ENCODE measurements around the gene PTCH1. TPM values are rescaled to one million over a fixed set of nuclear protein-coding genes. Genes with fewer than 3 reads are reported as not detected.

The PTCH1 gene
- total and polyA plus RNA-seq, 2 donors (not counting 1 experiment from before 2014, with no cell fraction given) = 3.3 to 20.1 TPM

DNA sequence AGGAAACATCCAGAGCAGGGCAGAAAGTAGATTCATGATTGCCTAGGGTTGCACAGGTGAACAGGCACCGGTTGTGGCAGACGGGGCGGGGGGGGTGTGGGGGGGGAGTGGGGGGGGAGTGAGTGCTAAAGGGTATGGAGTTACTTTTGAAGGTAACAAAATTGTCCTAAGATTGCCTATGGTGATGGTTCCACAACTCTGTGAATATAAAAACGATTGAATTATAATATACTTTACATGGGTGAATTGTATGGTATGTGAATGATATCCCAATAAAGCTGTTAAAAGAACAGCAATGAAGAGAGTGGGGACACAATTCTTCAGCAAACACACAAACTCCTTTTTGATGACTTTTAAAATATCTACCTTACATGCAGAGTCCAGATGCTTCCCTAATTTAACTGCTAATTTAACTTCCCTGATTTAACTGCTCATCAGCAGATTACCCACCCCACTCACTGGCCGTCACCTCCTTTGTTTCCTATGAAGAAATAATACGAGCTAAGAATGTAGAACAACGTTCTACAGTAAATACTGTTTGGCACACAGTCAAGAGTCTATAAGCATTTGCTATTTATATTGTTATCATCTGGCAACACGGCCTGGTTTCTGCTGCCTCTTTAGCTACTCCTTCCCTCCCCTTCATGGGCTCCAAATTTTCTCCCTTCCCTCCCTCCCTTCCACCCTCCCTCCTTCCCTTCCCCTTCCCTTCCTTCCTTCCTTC, 83.5 kb downstream of the PTCH1 start:
- H3K9ac ChIP-seq (ENCODE audit: insufficient read depth, low read length) = no peak overlapping the region
- H4K20me1 ChIP-seq (ENCODE audit: control insufficient read depth, extremely low read depth, insufficient read depth, low read length) = no peaks in the 10 kb centered on the region
- no peak for TF ChIP-seq EZH2 (IDR thresholded peaks at IDR 0.05; ENCODE audit: low read length, missing control alignments)
- TF ChIP-seq, protein P1, sequence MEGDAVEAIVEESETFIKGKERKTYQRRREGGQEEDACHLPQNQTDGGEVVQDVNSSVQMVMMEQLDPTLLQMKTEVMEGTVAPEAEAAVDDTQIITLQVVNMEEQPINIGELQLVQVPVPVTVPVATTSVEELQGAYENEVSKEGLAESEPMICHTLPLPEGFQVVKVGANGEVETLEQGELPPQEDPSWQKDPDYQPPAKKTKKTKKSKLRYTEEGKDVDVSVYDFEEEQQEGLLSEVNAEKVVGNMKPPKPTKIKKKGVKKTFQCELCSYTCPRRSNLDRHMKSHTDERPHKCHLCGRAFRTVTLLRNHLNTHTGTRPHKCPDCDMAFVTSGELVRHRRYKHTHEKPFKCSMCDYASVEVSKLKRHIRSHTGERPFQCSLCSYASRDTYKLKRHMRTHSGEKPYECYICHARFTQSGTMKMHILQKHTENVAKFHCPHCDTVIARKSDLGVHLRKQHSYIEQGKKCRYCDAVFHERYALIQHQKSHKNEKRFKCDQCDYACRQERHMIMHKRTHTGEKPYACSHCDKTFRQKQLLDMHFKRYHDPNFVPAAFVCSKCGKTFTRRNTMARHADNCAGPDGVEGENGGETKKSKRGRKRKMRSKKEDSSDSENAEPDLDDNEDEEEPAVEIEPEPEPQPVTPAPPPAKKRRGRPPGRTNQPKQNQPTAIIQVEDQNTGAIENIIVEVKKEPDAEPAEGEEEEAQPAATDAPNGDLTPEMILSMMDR (conservative IDR thresholded peaks at IDR 0.05 in 1 of 2, IDR thresholded peaks at IDR 0.05 in 1 of 2; ENCODE audit: low read depth in 1 of 2, low read length in 2 of 2) = no peak
- H2AFZ ChIP-seq (ENCODE audit: low read length) = no peak overlapping the region
- DNase-seq (ENCODE audit: low read depth in 2 of 2) = no peak
- no peak overlapping the region for H3K4me3 ChIP-seq (replicated peaks in 1 of 4; ENCODE audit: control extremely low read depth in 1 of 4, insufficient read depth in 1 of 4, low read depth in 3 of 4, low read length in 4 of 4)
- H3K79me2 ChIP-seq (ENCODE audit: control insufficient read depth, insufficient read depth, low read length) = no peaks in the 10 kb centered on the region
- H3K27ac ChIP-seq (ENCODE audit: insufficient read depth, low read length) = no peak overlapping the region
- no peaks in the 10 kb centered on the region for H3K9me3 ChIP-seq (ENCODE audit: control insufficient read depth, insufficient read depth, low read depth, low read length)
- no peak overlapping the region for H3K4me2 ChIP-seq (ENCODE audit: extremely low read depth, insufficient read depth, low read length)
- no peaks in the 10 kb centered on the region for H3K36me3 ChIP-seq (ENCODE audit: control insufficient read depth, insufficient read depth, low read length)
- no peaks in the 10 kb centered on the region for H3K27me3 ChIP-seq (ENCODE audit: control insufficient read depth, insufficient read depth, low read length)
- H3K4me1 ChIP-seq (ENCODE audit: control insufficient read depth, extremely low read depth, insufficient read depth, low read length) = no peaks in the 10 kb centered on the region

DNA sequence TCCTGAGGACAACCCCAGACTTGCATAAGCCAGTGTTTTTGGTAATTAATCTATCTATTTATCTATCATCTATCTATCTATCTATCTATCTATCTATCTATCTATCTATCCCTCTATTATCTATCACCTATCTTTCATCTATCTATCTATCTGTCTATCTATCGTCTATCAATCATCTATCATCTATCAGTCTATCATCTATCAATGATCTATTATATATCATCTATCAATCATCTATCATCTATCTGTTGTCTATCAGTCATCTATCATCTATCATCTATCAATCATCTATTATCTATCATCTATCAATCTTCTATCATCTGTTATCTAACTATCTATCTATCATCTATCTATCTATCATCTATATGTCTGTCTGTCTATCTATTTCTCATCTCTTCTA, 85.5 kb downstream of the PTCH1 start:
- Histone ChIP-seq H3K9me3 (ENCODE audit: control insufficient read depth, insufficient read depth, low read depth, low read length) (no peaks in the 10 kb centered on the region), H3K4me3 (replicated peaks in 1 of 4; ENCODE audit: control extremely low read depth in 1 of 4, insufficient read depth in 1 of 4, low read depth in 3 of 4, low read length in 4 of 4) (no peak overlapping the region), H3K27ac (ENCODE audit: insufficient read depth, low read length) (no peak overlapping the region), H3K9ac (ENCODE audit: insufficient read depth, low read length) (no peak overlapping the region), H3K4me2 (ENCODE audit: extremely low read depth, insufficient read depth, low read length) (no peak overlapping the region), H3K4me1 (ENCODE audit: control insufficient read depth, extremely low read depth, insufficient read depth, low read length) (no peaks in the 10 kb centered on the region), H3K36me3 (ENCODE audit: control insufficient read depth, insufficient read depth, low read length) (no peaks in the 10 kb centered on the region), H3K27me3 (ENCODE audit: control insufficient read depth, insufficient read depth, low read length) (no peaks in the 10 kb centered on the region), H2AFZ (ENCODE audit: low read length) (no peak overlapping the region), H3K79me2 (ENCODE audit: control insufficient read depth, insufficient read depth, low read length) (no peaks in the 10 kb centered on the region), H4K20me1 (ENCODE audit: control insufficient read depth, extremely low read depth, insufficient read depth, low read length) (no peaks in the 10 kb centered on the region)
- DNase-seq (ENCODE audit: low read depth in 2 of 2) = no peak
- no peak for TF ChIP-seq EZH2 (IDR thresholded peaks at IDR 0.05; ENCODE audit: low read length, missing control alignments)
- TF ChIP-seq, protein P1 (conservative IDR thresholded peaks at IDR 0.05 in 1 of 2, IDR thresholded peaks at IDR 0.05 in 1 of 2; ENCODE audit: low read depth in 1 of 2, low read length in 2 of 2) = no peak

DNA sequence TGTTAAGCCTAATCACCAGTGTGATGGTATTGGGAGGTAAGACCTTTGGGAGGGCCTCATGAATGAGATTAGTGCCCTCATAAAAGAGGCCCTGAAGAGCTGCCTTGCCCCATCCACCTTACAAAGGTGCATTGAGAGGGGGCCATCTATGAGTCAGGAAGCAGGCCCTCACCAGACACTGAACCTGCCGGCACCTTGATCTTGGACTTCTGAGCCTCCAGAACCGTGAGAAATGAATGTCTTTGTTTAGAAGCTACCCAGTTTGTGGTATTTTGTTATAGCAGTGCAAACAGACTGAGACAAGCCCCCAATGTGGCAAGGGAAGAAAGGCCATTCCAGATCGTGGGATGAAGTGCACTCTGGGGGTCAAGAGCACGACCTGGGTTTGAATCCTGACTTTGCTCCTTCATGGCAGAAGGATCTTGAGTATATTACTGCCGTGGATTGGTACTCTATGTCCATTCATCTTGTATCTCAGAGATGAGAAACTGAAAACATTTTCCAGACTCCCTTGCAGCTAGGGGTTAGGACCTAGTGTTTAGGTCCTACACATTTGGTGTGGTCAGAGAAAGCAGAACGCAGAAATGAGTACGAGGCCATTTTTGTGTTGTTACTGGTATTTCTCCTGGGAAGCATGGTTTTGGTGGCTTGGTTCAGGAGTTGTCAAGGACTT, 86.7 kb downstream of the PTCH1 start:
- DNase-seq (ENCODE audit: low read depth in 2 of 2) = no peak
- Histone ChIP-seq H3K9me3 (ENCODE audit: control insufficient read depth, insufficient read depth, low read depth, low read length) (no peaks in the 10 kb centered on the region), H4K20me1 (ENCODE audit: control insufficient read depth, extremely low read depth, insufficient read depth, low read length) (no peaks in the 10 kb centered on the region), H3K36me3 (ENCODE audit: control insufficient read depth, insufficient read depth, low read length) (no peaks in the 10 kb centered on the region), H3K9ac (ENCODE audit: insufficient read depth, low read length) (no peak overlapping the region), H3K4me1 (ENCODE audit: control insufficient read depth, extremely low read depth, insufficient read depth, low read length) (no peaks in the 10 kb centered on the region), H3K79me2 (ENCODE audit: control insufficient read depth, insufficient read depth, low read length) (no peaks in the 10 kb centered on the region), H3K27ac (ENCODE audit: insufficient read depth, low read length) (no peak overlapping the region), H2AFZ (ENCODE audit: low read length) (no peak overlapping the region), H3K27me3 (ENCODE audit: control insufficient read depth, insufficient read depth, low read length) (no peaks in the 10 kb centered on the region), H3K4me3 (replicated peaks in 1 of 4; ENCODE audit: control extremely low read depth in 1 of 4, insufficient read depth in 1 of 4, low read depth in 3 of 4, low read length in 4 of 4) (no peak overlapping the region), H3K4me2 (ENCODE audit: extremely low read depth, insufficient read depth, low read length) (no peak overlapping the region)
- TF ChIP-seq, protein P1 (conservative IDR thresholded peaks at IDR 0.05 in 1 of 2, IDR thresholded peaks at IDR 0.05 in 1 of 2; ENCODE audit: low read depth in 1 of 2, low read length in 2 of 2) = no peak
- no peak for TF ChIP-seq EZH2 (IDR thresholded peaks at IDR 0.05; ENCODE audit: low read length, missing control alignments)

Data from fibroblast of lung (primary cell).